Kidney epithelial cell (primary cell): ENCODE measurements around the gene QSOX2. TPM values are rescaled to one million over a fixed set of nuclear protein-coding genes. Genes with fewer than 3 reads are reported as not detected.

Source experiments
- DNase-seq: peaks from one replicate; pipeline ENCODE4 v3.0.0-alpha.2; 2010; ENCODE audit warnings: low read depth
- H3K27me3 ChIP-seq: 2 replicates; pipeline ENCODE4 v1.6.0; 2011; ENCODE audit warnings: low read length; ENCODE audit not compliant: control insufficient read depth, insufficient read depth
- H3K36me3 ChIP-seq: 2 replicates; pipeline ENCODE4 v1.5.1; 2011; ENCODE audit warnings: low read length; ENCODE audit not compliant: control insufficient read depth, insufficient read depth
- H3K4me3 ChIP-seq: 2 replicates; pipeline ENCODE4 v1.5.1; 2011; ENCODE audit warnings: low read depth, mild to moderate bottlenecking, control low read depth, low read length
- CTCF ChIP-seq: IDR thresholded peaks from 2 replicates; pipeline ENCODE4 v1.5.1; 2011; ENCODE audit warnings: mild to moderate bottlenecking, moderate library complexity, low read length, control low read depth, inconsistent platforms; ENCODE audit not compliant: insufficient read depth, poor library complexity, severe bottlenecking
- total RNA-seq: library from RNA; depleted of rRNA; stranded (reverse); fragments of >200 nt; gene quantifications from 2 replicates; pipeline ENCODE4 v1.2.3, GENCODE V29; 2015

Gene QSOX2
- total RNA-seq, 1 donor from 2014 or later: 17.3 TPM

- H3K27me3 ChIP-seq: peaks cover 15% of the 10 kb centered on the region
- no peaks in the 10 kb centered on the region for H3K36me3 ChIP-seq
- no peak for TF ChIP-seq CTCF
- no peak overlapping the region for H3K4me3 ChIP-seq
- DNase-seq: no peak
Measured at GRCh38 chr9:136243631-136244030, 2.0 kb downstream of the QSOX2 start.

- DNase-seq: no peak
- TF ChIP-seq CTCF: no peak
- no peak overlapping the region for H3K4me3 ChIP-seq
- peaks cover 14% of the 10 kb centered on the region for H3K27me3 ChIP-seq
- no peaks in the 10 kb centered on the region for H3K36me3 ChIP-seq
Measured at GRCh38 chr9:136242918-136243525, 2.6 kb downstream of the QSOX2 start.

- no peak for DNase-seq
- no peaks in the 10 kb centered on the region for H3K36me3 ChIP-seq
- TF ChIP-seq CTCF: no peak
- peaks cover 9% of the 10 kb centered on the region for H3K27me3 ChIP-seq
- no peak overlapping the region for H3K4me3 ChIP-seq
Measured at GRCh38 chr9:136242248-136242647, 3.4 kb downstream of the QSOX2 start.

GRCh38 chr9:136241542-136241941, 4.1 kb downstream of the QSOX2 start:
- no peak overlapping the region for H3K4me3 ChIP-seq
- TF ChIP-seq CTCF: no peak
- no peaks in the 10 kb centered on the region for H3K36me3 ChIP-seq
- H3K27me3 ChIP-seq: peaks cover 2% of the 10 kb centered on the region
- no peak for DNase-seq

- H3K27me3 ChIP-seq: no peaks in the 10 kb centered on the region
- no peak for DNase-seq
- no peak overlapping the region for H3K4me3 ChIP-seq
- no peaks in the 10 kb centered on the region for H3K36me3 ChIP-seq
- TF ChIP-seq CTCF: no peak
Measured at GRCh38 chr9:136240941-136241340, 4.7 kb downstream of the QSOX2 start.

- Histone ChIP-seq H3K4me3 (no peak overlapping the region), H3K27me3 (no peaks in the 10 kb centered on the region)
Measured at GRCh38 chr9:136239983-136240330, 5.7 kb downstream of the QSOX2 start.

More at GRCh38 chr9:136239983-136240330, 5.7 kb downstream of the QSOX2 start:
- no peak for TF ChIP-seq CTCF
- H3K36me3 ChIP-seq: no peaks in the 10 kb centered on the region
- DNase-seq: no peak
